BJ (cell line): ENCODE data around the gene GPATCH3. TPM values are rescaled to one million over a fixed set of nuclear protein-coding genes. Genes with fewer than 3 reads are reported as not detected.

Experiments used
- CTCF ChIA-PET: fragments of 350-600 bp; formaldehyde crosslinking; extraction: SDS; loops from one replicate; lab custom pipeline; 2021; ENCODE audit warnings: antibody characterized with exemption, inconsistent platforms; lab: Yijun Ruan, JAX
- POLR2A ChIA-PET: fragments of 300-600 bp; sonication (Branson Sonifier 250); formaldehyde crosslinking; extraction: SDS; loops from one replicate; lab custom pipeline; 2021; ENCODE audit warnings: antibody characterized with exemption; lab: Charles Lee
- DNase-seq: peaks from one replicate; pipeline ENCODE4 v3.0.0-alpha.2; 2011; ENCODE audit warnings: low read depth
- H3K27me3 ChIP-seq: 2 replicates; pipeline ENCODE4 v1.6.0; 2011; ENCODE audit warnings: low read length; ENCODE audit not compliant: control insufficient read depth, insufficient read depth
- H3K36me3 ChIP-seq: 2 replicates; pipeline ENCODE4 v1.5.1; 2011; ENCODE audit warnings: low read length; ENCODE audit not compliant: control insufficient read depth, insufficient read depth
- H3K4me3 ChIP-seq: 2 replicates; pipeline ENCODE4 v1.5.1; 2011; ENCODE audit warnings: low read depth, mild to moderate bottlenecking, control low read depth, low read length
- polyA plus RNA-seq: library from polyadenylated mRNA; depleted of rRNA; stranded (reverse); fragments of >200 nt; gene quantifications from 2 replicates; pipeline ENCODE4 v1.2.3, GENCODE V29; 2011
- TF ChIP-seq, protein P1 (sequence below): IDR thresholded peaks from 2 replicates; pipeline ENCODE4 v1.5.1; 2011; ENCODE audit warnings: low read depth, mild to moderate bottlenecking, control low read depth, inconsistent platforms, low read length, moderate library complexity; ENCODE audit not compliant: insufficient read depth

The GPATCH3 gene
- polyA plus RNA-seq, 1 experiment: 12.2 TPM

DNA sequence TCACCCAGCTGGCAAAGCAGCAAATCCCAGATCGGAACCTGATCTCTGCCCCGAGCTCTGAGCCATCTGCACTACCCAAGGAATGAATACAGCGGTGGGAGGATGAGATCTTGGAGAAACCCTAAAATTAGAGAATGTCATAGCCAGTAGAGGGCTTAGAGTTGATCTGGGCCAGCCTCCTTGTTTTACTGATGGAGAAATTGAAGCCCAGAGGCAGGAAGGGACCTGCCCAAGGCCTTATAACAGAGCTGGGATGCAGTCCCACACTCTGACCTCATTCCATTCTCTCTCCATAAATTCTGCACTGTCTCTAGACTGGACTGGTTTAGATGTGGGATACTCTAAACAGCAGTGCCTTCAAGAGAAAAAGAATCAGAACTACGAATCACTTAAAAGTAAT, 42.1 kb downstream of the GPATCH3 start:
- DNase-seq: no peak

DNA sequence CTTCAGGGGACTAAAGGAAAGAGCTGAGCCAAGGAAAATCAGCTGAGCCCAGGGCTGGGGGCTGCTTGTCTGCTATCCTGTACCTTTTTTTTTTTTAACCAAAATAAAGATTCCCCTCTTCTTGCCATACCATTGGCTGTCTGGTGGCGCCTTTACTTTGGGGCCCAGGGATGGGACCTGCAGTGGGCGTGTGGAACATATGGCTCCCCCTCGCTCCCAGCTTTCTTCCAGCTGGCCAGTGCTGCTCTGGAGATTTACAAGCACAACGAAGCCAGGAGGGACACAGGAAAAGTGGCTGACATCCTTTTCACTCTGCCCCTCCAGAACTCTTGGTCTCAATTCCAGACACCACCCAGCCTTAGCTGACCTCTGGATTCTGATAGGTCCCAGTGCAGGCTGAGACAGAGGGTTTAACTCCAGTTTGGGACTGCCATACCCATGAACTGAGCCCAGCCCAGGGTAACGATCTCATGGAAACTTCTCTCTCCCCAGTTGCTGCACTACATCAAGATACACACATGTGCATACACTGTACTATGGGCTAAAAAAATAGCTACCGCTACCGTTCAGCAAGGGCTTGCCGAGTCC, 42.7 kb downstream of the GPATCH3 start:
- ChIA-PET CTCF (interaction anchor here (0.7 to 4.2 kb wide), 5 partner anchors 9 to 187 kb away, joined by 3 to 14 read pairs (median 12); no protein-coding TSS in a partner anchor), POLR2A (no interaction called here)
- no peak for DNase-seq
- TF ChIP-seq, protein P1, sequence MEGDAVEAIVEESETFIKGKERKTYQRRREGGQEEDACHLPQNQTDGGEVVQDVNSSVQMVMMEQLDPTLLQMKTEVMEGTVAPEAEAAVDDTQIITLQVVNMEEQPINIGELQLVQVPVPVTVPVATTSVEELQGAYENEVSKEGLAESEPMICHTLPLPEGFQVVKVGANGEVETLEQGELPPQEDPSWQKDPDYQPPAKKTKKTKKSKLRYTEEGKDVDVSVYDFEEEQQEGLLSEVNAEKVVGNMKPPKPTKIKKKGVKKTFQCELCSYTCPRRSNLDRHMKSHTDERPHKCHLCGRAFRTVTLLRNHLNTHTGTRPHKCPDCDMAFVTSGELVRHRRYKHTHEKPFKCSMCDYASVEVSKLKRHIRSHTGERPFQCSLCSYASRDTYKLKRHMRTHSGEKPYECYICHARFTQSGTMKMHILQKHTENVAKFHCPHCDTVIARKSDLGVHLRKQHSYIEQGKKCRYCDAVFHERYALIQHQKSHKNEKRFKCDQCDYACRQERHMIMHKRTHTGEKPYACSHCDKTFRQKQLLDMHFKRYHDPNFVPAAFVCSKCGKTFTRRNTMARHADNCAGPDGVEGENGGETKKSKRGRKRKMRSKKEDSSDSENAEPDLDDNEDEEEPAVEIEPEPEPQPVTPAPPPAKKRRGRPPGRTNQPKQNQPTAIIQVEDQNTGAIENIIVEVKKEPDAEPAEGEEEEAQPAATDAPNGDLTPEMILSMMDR: no peak
- Histone ChIP-seq H3K27me3 (no peaks in the 10 kb centered on the region), H3K4me3 (no peak overlapping the region), H3K36me3 (peaks cover 13% of the 10 kb centered on the region)

More for the DNA sequence above, 42.1 kb downstream of the GPATCH3 start:
- Histone ChIP-seq H3K27me3 (no peaks in the 10 kb centered on the region), H3K36me3 (peaks cover 12% of the 10 kb centered on the region), H3K4me3 (no peak overlapping the region)
- POLR2A ChIA-PET: no interaction called here
- TF ChIP-seq, protein P1: no peak
- CTCF ChIA-PET: interaction anchor here (0.7 to 4.2 kb wide), 6 partner anchors 9 to 358 kb away, joined by 3 to 14 read pairs (median 8); no protein-coding TSS in a partner anchor

DNA sequence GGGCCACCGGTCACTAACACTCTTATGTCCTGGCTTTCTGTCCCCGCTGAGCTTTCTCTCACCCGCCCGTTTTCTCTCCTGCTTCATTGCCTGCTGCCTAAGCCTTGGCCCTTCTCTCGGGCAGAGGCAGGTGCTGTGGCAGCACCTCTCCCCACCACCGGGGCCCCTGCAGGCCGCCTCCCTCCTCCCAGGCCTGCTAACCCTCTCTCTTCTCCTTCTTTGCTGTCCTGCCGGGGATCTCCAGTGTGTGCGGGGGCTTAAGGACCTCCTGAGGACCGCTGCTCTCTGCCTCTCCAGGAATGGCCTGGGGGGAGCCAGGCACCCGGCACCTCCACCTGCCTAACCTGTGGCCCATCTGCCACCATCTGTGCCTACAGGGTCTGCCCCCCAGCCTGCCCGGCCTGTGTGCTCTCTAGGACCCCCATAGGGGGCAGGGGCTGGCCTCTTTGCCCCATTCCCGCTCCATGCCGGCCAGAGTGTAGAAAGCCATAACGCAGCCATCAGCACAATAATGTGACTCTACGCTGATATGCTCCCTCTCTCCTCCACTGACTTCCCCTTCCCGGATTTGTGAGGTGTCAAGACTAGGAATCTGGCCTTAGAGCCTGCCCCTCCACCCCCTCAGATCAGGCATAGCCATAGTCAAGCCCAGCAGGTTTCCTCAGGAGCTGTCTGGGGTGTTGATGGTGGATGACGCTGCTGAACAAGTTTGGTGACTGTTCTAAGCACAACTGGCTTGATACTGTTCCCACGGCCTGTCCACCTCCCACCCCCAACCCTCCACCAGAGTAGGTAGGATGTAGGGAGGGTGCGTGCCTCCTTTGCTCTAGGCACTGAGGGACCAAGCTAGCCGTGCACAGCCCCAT, 43.4 kb downstream of the GPATCH3 start:
- Histone ChIP-seq H3K27me3 (no peaks in the 10 kb centered on the region), H3K36me3 (peaks cover 17% of the 10 kb centered on the region), H3K4me3 (no peak overlapping the region)
- no peak for DNase-seq
- TF ChIP-seq, protein P1: no peak
- ChIA-PET POLR2A (no interaction called here), CTCF (interaction anchor here (0.8 to 2.9 kb wide), 6 partner anchors 8 to 29 kb away, joined by 3 to 14 read pairs (median 4); no protein-coding TSS in a partner anchor)

DNA sequence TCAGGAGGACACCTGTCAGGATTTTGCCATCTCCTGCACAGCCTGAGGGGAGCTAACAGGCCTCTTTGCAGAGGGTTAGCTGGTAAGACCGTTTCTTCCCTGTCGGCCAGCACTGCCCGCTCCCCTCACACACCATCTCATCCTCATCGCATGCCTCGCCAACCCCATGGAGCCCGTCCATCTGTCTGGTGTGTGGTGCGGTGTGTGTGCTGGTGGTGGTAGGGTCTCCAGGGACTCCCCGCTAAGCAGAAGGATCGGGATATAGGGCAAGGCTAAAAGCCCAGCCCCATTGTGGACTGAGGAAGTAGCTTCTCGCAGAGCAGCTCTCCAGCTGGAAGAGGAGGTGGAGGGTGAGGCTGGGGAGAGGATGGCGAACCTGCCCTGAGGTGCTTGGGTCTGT, 44.1 kb downstream of the GPATCH3 start:
- no peak for DNase-seq
- ChIA-PET POLR2A (no interaction called here), CTCF (interaction anchor here (0.7 to 2.8 kb wide), 8 partner anchors 8 to 30 kb away, joined by 3 to 11 read pairs (median 4); no protein-coding TSS in a partner anchor)
- TF ChIP-seq, protein P1: no peak
- no peaks in the 10 kb centered on the region for H3K27me3 ChIP-seq
- H3K4me3 ChIP-seq: no peak overlapping the region
- peaks cover 23% of the 10 kb centered on the region for H3K36me3 ChIP-seq

DNA sequence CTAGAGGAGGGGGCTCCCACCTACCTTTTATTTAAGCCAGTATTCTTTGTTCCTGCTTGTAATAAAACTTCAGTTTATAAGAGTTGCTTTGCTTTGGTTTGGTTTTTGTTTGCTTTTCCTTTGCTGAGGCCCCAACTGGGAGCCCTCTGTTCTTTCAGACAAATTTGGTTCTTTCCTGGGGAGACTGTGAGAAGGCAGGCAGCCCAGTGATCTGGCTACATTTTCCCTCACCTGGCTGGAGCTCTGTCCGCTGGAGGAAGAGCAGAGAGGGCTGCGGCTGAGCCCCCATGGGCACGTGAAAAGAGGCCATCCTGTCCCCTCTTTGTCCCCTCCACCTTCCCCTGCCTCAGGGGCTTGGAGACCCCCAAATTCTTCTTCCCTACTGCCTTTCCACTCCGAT, 44.6 kb downstream of the GPATCH3 start:
- H3K36me3 ChIP-seq: peaks cover 27% of the 10 kb centered on the region
- DNase-seq: no peak
- ChIA-PET POLR2A (no interaction called here), CTCF (interaction anchor here (0.7 to 2.8 kb wide), 7 partner anchors 10 to 253 kb away, joined by 3 to 11 read pairs (median 4); no protein-coding TSS in a partner anchor)
- no peak overlapping the region for H3K4me3 ChIP-seq
- TF ChIP-seq, protein P1: no peak
- H3K27me3 ChIP-seq: no peaks in the 10 kb centered on the region
